Gastroesophageal sphincter (tissue), 4 donors: Measurements from ENCODE around the gene ERC1. TPM values are rescaled to one million over a fixed set of nuclear protein-coding genes. Genes with fewer than 3 reads are reported as not detected.
"Not testable (repeated sequence)": the region's sequence is repeated elsewhere in the genome, so short reads cannot be mapped to it uniquely, and the experiment has no call there.

ENCODE experiments used
- ATAC-seq: fragments of 150-250 bp; one replicate; pipeline ENCODE4 v1.9.1; 2016; ENCODE audit warnings: mild to moderate bottlenecking, moderate library complexity
- H3K27ac ChIP-seq, 4 donors: fragments of 200-600 bp; sonication (generic) in 3 of 4; 1 replicate in 3 of 4; 2 replicates in 1 of 4; pipeline ENCODE4 v1.5.1; 2016 to 2019
- H3K27me3 ChIP-seq: fragments of 200-600 bp; sonication (generic); one replicate; pipeline ENCODE4 v1.5.1; 2019
- H3K36me3 ChIP-seq, 2 donors: fragments of 200-600 bp; sonication (generic); one replicate each; pipeline ENCODE4 v1.5.1; 2019; ENCODE audit warnings: control low read depth in 1 of 2
- H3K4me1 ChIP-seq, 3 donors: fragments of 200-600 bp; sonication (generic); 1 replicate in 2 of 3; 2 replicates in 1 of 3; pipeline ENCODE4 v1.5.1; 2016 to 2019; ENCODE audit warnings: control low read depth in 2 of 3
- H3K4me3 ChIP-seq, 2 donors: fragments of 200-600 bp; sonication (generic); one replicate each; pipeline ENCODE4 v1.5.1; 2019; ENCODE audit warnings: mild to moderate bottlenecking in 1 of 2, moderate library complexity in 1 of 2
- H3K9me3 ChIP-seq, 3 donors: fragments of 200-600 bp; sonication (generic); one replicate each; pipeline ENCODE4 v1.5.1; 2017 to 2019; ENCODE audit warnings: control low read depth in 2 of 3
- EP300 ChIP-seq: sonication (generic); formaldehyde crosslinking; IDR thresholded peaks from one replicate; pipeline ENCODE4 v1.6.1; 2017; ENCODE audit warnings: antibody characterized with exemption, mild to moderate bottlenecking
- POLR2A ChIP-seq, 2 donors: fragments of 450-650 bp; IDR thresholded peaks; one replicate each; pipeline ENCODE4 v1.6.1; 2017; ENCODE audit warnings: antibody characterized with exemption in 2 of 2, mild to moderate bottlenecking in 2 of 2, moderate library complexity in 1 of 2
- POLR2AphosphoS5 ChIP-seq: sonication (generic); formaldehyde crosslinking; IDR thresholded peaks from one replicate; pipeline ENCODE4 v1.6.1; 2017; ENCODE audit warnings: antibody characterized with exemption
- WGBS, 2 donors: methylation state at CpG; one replicate each; pipeline ENCODE4 v1.1.5; 2018; ENCODE audit warnings: low coverage in 1 of 2; 5-methylcytosine and 5-hydroxymethylcytosine counted together
- total RNA-seq, 4 donors: library from RNA; depleted of rRNA; stranded (reverse); fragments of >200 nt; gene quantifications; one replicate each; pipeline ENCODE4 v1.1.0, GENCODE V29; 2016
- TF ChIP-seq, protein P1 (sequence below), 4 experiments: fragments of 200-600 bp in 2 of 4; fragments of 450-650 bp in 2 of 4; sonication (generic) in 1 of 4; IDR thresholded peaks; one replicate each; pipeline ENCODE4 v1.5.1; 2017 to 2019; ENCODE audit warnings: antibody characterized with exemption in 4 of 4, mild to moderate bottlenecking in 2 of 4, moderate library complexity in 2 of 4

ERC1 gene
- total RNA-seq, 4 donors from 2014 or later, result 38.3 to 80.2 (median 58.4) TPM

DNA sequence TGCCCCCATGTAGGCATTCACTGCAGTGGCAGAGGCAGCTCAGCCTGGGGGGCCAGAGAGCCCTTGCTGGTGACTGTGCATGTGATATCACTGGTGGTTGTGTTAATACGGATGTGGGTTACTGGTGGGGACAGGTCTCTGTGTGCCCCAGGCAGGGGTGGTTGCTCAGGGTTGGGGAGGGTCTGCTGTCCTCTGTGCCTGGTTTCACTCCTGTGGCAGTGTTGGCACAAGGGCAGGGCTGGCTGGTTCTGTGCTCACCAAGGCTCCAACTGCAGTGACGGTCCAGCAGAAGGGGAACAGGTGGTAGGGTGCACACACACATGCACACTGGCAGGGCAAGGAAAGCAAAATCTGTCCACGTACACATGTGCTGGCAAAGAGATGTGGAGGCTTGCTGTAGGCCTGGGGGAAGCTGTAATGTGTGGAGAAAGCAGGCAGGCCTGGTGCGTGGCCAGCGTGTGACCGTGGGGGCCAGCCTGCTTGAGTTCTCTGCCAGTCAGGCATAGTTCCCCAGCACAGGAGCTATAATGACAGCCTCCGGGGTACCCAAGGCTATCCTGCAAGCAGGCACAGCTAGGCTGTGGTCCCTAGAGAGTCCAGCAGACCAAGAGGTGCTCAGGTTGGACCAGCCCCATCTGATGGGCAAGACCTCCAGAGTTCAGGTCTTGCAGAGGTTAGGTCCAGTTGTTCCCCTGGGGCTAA lies 348.7 kb downstream of the ERC1 start:
- no peak overlapping the region for H3K27ac ChIP-seq
- TF ChIP-seq, protein P1, sequence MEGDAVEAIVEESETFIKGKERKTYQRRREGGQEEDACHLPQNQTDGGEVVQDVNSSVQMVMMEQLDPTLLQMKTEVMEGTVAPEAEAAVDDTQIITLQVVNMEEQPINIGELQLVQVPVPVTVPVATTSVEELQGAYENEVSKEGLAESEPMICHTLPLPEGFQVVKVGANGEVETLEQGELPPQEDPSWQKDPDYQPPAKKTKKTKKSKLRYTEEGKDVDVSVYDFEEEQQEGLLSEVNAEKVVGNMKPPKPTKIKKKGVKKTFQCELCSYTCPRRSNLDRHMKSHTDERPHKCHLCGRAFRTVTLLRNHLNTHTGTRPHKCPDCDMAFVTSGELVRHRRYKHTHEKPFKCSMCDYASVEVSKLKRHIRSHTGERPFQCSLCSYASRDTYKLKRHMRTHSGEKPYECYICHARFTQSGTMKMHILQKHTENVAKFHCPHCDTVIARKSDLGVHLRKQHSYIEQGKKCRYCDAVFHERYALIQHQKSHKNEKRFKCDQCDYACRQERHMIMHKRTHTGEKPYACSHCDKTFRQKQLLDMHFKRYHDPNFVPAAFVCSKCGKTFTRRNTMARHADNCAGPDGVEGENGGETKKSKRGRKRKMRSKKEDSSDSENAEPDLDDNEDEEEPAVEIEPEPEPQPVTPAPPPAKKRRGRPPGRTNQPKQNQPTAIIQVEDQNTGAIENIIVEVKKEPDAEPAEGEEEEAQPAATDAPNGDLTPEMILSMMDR (IDR thresholded peaks at IDR 0.05), result no peak
- TF ChIP-seq POLR2A (IDR thresholded peaks at IDR 0.05) (no peak), POLR2AphosphoS5 (no peak), EP300 (no peak)
- no peaks in the 10 kb centered on the region for H3K9me3 ChIP-seq
- no peak overlapping the region for H3K4me3 ChIP-seq
- no peaks in the 10 kb centered on the region for H3K4me1 ChIP-seq
- H3K27me3 ChIP-seq, result no peaks in the 10 kb centered on the region
- no peaks in the 10 kb centered on the region for H3K36me3 ChIP-seq
- 58% methylated on average over 2 of the region's 7 CpGs; no CpG with 5 or more reads in 1 of the 2 donors for WGBS, 2 donors
- no peak for ATAC-seq

DNA sequence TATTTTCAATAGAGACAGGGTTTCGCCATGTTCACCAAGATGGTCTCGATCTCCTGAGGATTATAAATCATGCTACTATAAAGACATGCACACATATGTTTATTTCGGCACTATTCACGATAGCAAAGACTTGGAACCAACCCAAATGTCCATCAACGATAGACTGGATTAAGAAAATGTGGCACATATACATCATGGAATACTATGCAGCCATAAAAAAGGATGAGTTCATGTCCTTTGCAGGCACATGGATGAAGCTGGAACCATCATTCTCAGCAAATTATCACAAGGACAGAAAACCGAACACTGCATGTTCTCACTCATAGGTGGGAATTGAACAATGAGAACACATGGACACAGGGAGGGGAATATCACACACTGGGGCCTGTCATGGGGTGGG lies 350.2 kb downstream of the ERC1 start:
- not testable (repeated sequence) for H3K4me3 ChIP-seq, ATAC-seq, H3K9me3 ChIP-seq, H3K4me1 ChIP-seq, H3K36me3 ChIP-seq, H3K27ac ChIP-seq, H3K27me3 ChIP-seq
- 77 to 86% methylated on average over 4 to 5 of the region's 6 CpGs for WGBS, 2 donors

DNA sequence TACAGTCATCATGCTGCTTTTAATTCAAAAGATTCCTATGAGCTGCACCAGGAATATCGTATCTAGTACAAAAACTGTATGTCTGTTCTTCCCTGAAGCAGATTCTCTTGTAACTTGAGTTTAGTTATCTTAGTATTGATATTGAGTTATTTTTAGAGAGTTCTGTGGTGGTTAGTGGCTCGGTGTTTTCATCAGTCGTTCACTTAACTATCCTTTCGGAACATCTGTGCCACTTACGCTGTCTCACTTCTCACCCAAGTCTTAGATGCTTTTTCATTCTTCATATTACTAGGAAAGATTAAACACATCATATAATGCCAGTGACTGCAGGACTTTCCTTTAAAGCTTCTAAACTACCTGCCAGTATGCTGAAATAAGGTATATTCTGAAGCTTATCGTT lies 352.4 kb downstream of the ERC1 start:
- H3K4me1 ChIP-seq, result no peaks in the 10 kb centered on the region
- no peaks in the 10 kb centered on the region for H3K36me3 ChIP-seq
- no peaks in the 10 kb centered on the region for H3K27me3 ChIP-seq
- WGBS, 2 donors, result 84 to 95% methylated on average over 5 to 6 of the region's 6 CpGs
- TF ChIP-seq EP300, result no peak
- TF ChIP-seq POLR2A (IDR thresholded peaks at IDR 0.05), result no peak
- no peak for TF ChIP-seq POLR2AphosphoS5
- TF ChIP-seq, protein P1 (IDR thresholded peaks at IDR 0.05), result no peak
- no peaks in the 10 kb centered on the region for H3K9me3 ChIP-seq
- H3K27ac ChIP-seq, result no peak overlapping the region
- no peak for ATAC-seq
- no peak overlapping the region for H3K4me3 ChIP-seq

DNA sequence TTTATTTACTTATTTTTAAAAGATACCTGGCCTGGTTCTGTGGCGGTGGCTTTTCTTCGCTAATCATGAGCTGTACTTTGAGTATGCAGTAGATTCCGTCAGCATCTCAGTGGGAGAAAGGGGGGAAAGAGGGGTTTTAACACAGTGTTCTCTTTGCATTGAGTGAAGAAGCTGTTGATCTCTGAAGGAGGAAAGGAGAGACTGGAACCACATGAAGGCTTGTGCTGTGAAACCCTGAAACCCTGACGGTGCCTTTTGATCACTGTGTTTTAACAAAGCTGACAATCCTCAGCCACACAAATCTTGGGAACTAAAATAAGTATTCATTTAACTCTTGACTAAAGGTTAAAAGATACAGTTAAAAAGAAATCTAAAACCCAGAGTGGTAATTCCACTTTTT lies 353.2 kb downstream of the ERC1 start:
- Histone ChIP-seq H3K4me3 (no peak overlapping the region), H3K9me3 (no peaks in the 10 kb centered on the region), H3K4me1 (peaks cover 0 to 5% (median 0%) of the 10 kb centered on the region in 3 donors), H3K27ac (no peak overlapping the region), H3K27me3 (no peaks in the 10 kb centered on the region), H3K36me3 (no peaks in the 10 kb centered on the region)
- ATAC-seq, result no peak
- WGBS, 2 donors, result 86 to 91% methylated on average over 3 to 4 of the region's 4 CpGs
- TF ChIP-seq POLR2AphosphoS5 (no peak), EP300 (no peak), POLR2A (IDR thresholded peaks at IDR 0.05) (no peak)
- TF ChIP-seq, protein P1 (IDR thresholded peaks at IDR 0.05), result no peak

DNA sequence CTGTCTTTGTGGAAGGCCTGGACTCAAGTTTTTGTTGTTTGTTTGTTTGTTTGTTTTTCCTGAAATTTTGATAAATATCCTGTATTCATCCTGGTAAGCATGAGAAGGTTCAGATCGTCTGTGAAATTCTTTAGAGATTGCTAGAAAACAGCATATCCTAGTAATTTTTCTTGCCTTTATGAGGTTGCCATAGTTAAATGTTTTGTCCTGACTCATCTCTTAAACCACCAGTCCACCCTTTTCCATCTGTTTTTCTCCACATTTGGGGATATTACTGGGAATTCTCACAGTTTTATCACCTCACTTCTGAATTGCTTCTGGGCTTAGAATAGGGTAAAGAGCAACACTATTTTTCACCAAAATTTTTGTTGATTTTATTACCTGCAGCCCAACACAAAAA lies 355.1 kb downstream of the ERC1 start:
- Histone ChIP-seq H3K4me3 (no peak overlapping the region), H3K27me3 (no peaks in the 10 kb centered on the region), H3K36me3 (no peaks in the 10 kb centered on the region), H3K9me3 (no peaks in the 10 kb centered on the region), H3K27ac (no peak overlapping the region), H3K4me1 (peaks cover 0 to 16% (median 0%) of the 10 kb centered on the region in 3 donors)
- ATAC-seq, result no peak
- WGBS, 2 donors, result 62 to 86% methylated on average over 1 of the region's 1 CpG
- TF ChIP-seq EP300 (no peak), POLR2A (IDR thresholded peaks at IDR 0.05) (no peak), POLR2AphosphoS5 (no peak)
- TF ChIP-seq, protein P1 (IDR thresholded peaks at IDR 0.05), result no peak
